NCI-H345 (cell line): ENCODE results near the gene CHRM5.
"Not testable (repeated sequence)": the region's sequence is repeated elsewhere in the genome, so short reads cannot be mapped to it uniquely, and the experiment has no call there.

ENCODE experiments used
- DNase-seq: peaks from one replicate; lab custom pipeline; 2025; lab: John Stamatoyannopoulos, UW

Gene CHRM5

GRCh38 chr15:33988384-33988783, 20.1 kb downstream of the CHRM5 start:
- DNase-seq = no peak

- DNase-seq = peak; percentile 14
These were observed 25.8 kb downstream of the CHRM5 start for GRCh38 chr15:33994005-33994615.

GRCh38 chr15:33995666-33996065, 27.4 kb downstream of the CHRM5 start:
- not testable (repeated sequence) for DNase-seq

- DNase-seq = no peak
These were observed 33.2 kb downstream of the CHRM5 start for GRCh38 chr15:34001536-34001935.

- no peak for DNase-seq
These were observed 38.1 kb downstream of the CHRM5 start for GRCh38 chr15:34006381-34006780.

GRCh38 chr15:34009656-34010055, 41.4 kb downstream of the CHRM5 start:
- DNase-seq = no peak

- no peak for DNase-seq
These were observed 42.6 kb downstream of the CHRM5 start for GRCh38 chr15:34010921-34011320.

- DNase-seq = no peak
These were observed 43.2 kb downstream of the CHRM5 start for GRCh38 chr15:34011481-34011880.

- no peak for DNase-seq
These were observed 44.2 kb downstream of the CHRM5 start for GRCh38 chr15:34012461-34013028.

- DNase-seq = no peak
These were observed 45.4 kb downstream of the CHRM5 start for GRCh38 chr15:34013746-34014145.

GRCh38 chr15:34014556-34014955, 46.3 kb downstream of the CHRM5 start:
- no peak for DNase-seq

GRCh38 chr15:34018021-34018645, 49.8 kb downstream of the CHRM5 start:
- no peak for DNase-seq

GRCh38 chr15:34018738-34019137, 50.4 kb downstream of the CHRM5 start:
- not testable (repeated sequence) for DNase-seq

GRCh38 chr15:34019369-34019990, 51.2 kb downstream of the CHRM5 start:
- no peak for DNase-seq

- DNase-seq = no peak
These were observed 55.6 kb downstream of the CHRM5 start for GRCh38 chr15:34023907-34024306.

GRCh38 chr15:34025252-34025651, 57.0 kb downstream of the CHRM5 start:
- no peak for DNase-seq

GRCh38 chr15:34027606-34028005, 59.3 kb downstream of the CHRM5 start:
- DNase-seq = no peak

- no peak for DNase-seq
These were observed 63.9 kb downstream of the CHRM5 start for GRCh38 chr15:34031987-34032760.

GRCh38 chr15:34038023-34038870, 70.0 kb downstream of the CHRM5 start:
- DNase-seq = peak; percentile 61

GRCh38 chr15:34038871-34039789, 70.8 kb downstream of the CHRM5 start, which contains the start of gene AVEN:
Gene AVEN, minus strand, starts transcription at chr15:34039204. Its CDS starts 158 bp downstream, at chr15:34039046.
- DNase-seq = peak; percentile 10
